BLaER1 (cell line): ENCODE data around the gene RANBP2.

Source experiments
- H3K27ac ChIP-seq: shearing (Covaris generic); formaldehyde crosslinking; 2 replicates; pipeline ENCODE4 v1.8.1; 2022
- H3K27me3 ChIP-seq: shearing (Covaris generic); formaldehyde crosslinking; 2 replicates; pipeline ENCODE4 v1.8.1; 2022
- H3K36me3 ChIP-seq: shearing (Covaris generic); formaldehyde crosslinking; 2 replicates; pipeline ENCODE4 v1.8.1; 2022
- H3K4me1 ChIP-seq: shearing (Covaris generic); formaldehyde crosslinking; 2 replicates; pipeline ENCODE4 v1.8.1; 2022
- H3K4me2 ChIP-seq: shearing (Covaris generic); formaldehyde crosslinking; 2 replicates; pipeline ENCODE4 v1.8.1; 2022
- H3K4me3 ChIP-seq: shearing (Covaris generic); formaldehyde crosslinking; 2 replicates; pipeline ENCODE4 v1.8.1; 2022
- H3K9ac ChIP-seq: shearing (Covaris generic); formaldehyde crosslinking; 2 replicates; pipeline ENCODE4 v1.8.1; 2022
- H3K9me3 ChIP-seq: shearing (Covaris generic); formaldehyde crosslinking; 2 replicates; pipeline ENCODE4 v1.8.1; 2022
- H4K20me1 ChIP-seq: shearing (Covaris generic); formaldehyde crosslinking; 2 replicates; pipeline ENCODE4 v1.8.1; 2022
- Cebpa-rat ChIP-seq: shearing (Covaris generic); IDR thresholded peaks from 2 replicates; pipeline ENCODE4 v1.8.1; 2022

Gene RANBP2

DNA sequence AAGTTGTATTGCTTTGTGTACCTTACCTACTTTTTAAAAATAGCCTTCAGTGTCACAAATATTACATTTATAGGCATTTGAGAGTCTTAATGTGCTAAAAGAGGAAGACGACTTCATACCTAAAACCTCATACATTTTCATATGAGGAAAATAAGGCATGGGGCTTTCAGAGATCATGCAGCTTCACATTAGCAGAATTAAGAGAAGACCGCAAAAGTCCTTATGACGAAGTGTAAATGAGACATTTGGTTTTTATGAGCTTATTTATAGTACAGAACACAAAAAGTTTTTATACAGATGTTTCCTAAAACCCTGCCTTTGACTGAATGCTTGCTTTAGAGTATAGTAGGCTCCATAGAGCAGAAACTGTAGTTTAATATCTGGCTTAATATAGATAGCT, 57.2 kb downstream of the RANBP2 start:
- no peak for TF ChIP-seq Cebpa-rat
- H3K27ac ChIP-seq: no peak overlapping the region
- no peak overlapping the region for H3K4me3 ChIP-seq
- no peaks in the 10 kb centered on the region for H3K27me3 ChIP-seq
- H3K9ac ChIP-seq: no peak overlapping the region
- no peak overlapping the region; the same call in 1 of the 2 replicates for H3K4me2 ChIP-seq
- peaks cover 91% of the 10 kb centered on the region for H3K36me3 ChIP-seq
- H4K20me1 ChIP-seq: no peaks in the 10 kb centered on the region
- no peaks in the 10 kb centered on the region; the same call in 1 of the 2 replicates for H3K4me1 ChIP-seq
- no peaks in the 10 kb centered on the region for H3K9me3 ChIP-seq

DNA sequence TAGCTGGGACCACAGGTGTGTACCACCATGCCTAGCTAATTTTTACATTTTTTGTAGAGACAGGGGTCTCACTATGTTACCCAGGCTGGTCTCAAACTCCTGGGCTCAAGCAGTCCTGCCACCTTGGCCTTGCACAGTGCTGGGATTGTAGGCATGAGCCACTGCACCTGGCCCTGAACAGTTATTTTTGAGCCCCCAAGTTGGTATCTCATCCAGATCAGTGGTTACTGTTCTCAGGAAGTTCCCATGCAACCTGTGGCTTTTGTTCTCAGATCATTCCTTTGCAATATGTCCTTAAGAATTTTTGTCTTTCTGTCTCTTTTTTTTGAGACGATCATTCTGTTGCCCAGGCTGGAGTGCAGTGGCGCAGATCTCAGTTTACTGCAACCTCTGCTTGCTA, 59.6 kb downstream of the RANBP2 start:
- Histone ChIP-seq H3K27ac (no peak overlapping the region), H3K36me3 (peaks cover 86% of the 10 kb centered on the region), H3K4me3 (no peak overlapping the region), H3K4me1 (no peaks in the 10 kb centered on the region; the same call in 1 of the 2 replicates), H3K9me3 (no peaks in the 10 kb centered on the region), H3K9ac (no peak overlapping the region), H3K4me2 (no peak overlapping the region), H4K20me1 (no peaks in the 10 kb centered on the region), H3K27me3 (no peaks in the 10 kb centered on the region)
- no peak for TF ChIP-seq Cebpa-rat

DNA sequence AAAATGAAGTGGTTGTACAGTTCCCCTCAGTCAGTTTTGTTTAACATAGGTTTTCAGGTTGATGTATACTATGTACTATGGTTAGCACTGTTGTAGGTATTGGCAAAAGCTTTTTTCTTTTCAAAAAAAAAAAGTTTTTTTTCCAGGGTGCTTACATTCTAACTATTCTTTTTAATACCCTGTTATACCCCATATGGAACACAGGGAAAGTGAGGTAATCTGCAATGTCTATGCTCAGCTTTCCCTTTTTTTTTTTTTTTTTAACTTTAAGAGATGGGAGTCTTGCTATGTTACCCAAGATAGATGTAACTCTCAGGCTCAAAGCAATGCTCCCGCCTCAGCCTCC, 66.7 kb downstream of the RANBP2 start:
- Histone ChIP-seq H3K27me3 (no peaks in the 10 kb centered on the region), H3K4me2 (peak overlapping the region; percentile 96), H3K36me3 (peaks cover 37% of the 10 kb centered on the region), H3K4me3 (peak overlapping the region; percentile 95), H3K27ac (peak overlapping the region; percentile 84; the same call in 1 of the 2 replicates), H4K20me1 (no peaks in the 10 kb centered on the region), H3K9ac (peak overlapping the region; percentile 87), H3K9me3 (no peaks in the 10 kb centered on the region), H3K4me1 (peaks cover 26% of the 10 kb centered on the region)
- TF ChIP-seq Cebpa-rat: no peak

DNA sequence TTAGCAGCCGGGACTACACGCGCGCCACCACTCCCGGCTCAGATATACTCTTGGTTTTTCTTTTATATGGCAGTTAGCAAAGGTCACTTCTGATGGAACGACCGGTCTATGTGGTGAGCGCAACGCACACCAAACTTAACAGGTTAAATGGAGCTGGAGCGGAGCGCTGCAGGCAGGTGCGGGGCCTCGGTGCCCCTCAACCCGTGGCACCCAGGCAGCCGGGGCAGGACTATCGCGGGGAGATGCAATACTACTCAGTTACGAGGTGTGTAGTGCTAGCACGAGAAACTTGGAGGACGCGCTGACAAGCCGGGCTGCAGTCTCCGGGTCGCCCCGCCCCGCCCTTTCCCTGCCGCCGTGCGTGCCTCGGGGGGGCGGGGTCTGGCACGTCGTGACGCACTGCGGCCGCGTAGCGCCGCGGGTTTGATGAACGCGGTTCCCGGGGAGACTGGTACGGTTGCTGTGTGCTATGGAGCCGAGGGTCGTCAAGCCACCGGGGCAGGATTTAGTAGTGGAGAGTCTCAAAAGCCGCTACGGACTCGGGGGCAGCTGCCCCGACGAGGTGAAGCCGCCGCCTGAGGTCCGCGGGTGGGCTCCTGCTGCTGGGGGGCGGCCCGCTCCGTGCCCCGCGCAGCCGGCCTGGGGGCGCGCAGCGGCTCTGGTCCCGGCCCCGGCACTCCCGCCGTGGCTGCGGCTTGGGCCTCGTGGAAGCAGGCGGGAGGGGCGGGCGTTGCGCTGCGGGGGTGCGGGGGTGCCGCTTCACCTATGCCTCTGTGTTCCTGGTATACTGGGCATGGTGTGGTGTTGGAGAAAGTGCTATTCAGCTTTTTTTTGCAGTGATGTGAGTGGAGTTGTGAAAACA, 67.3 kb downstream of the RANBP2 start, which contains the start of gene CCDC138:
Gene CCDC138 (plus strand): TSS at position 418 of the 862 bp plus-strand sequence. CDS start 52 bp downstream, at position 470.
- H3K9ac ChIP-seq: peak within 1 kb of the TSS; percentile 87
- H3K4me1 ChIP-seq: peaks cover 26% of the 10 kb centered on the region
- TF ChIP-seq Cebpa-rat: no peak
- H3K4me2 ChIP-seq: peak within 1 kb of the TSS; percentile 96
- peak within 1 kb of the TSS; percentile 95 for H3K4me3 ChIP-seq
- H3K36me3 ChIP-seq: peaks cover 34% of the 10 kb centered on the region
- H4K20me1 ChIP-seq: no peaks in the 10 kb centered on the region
- no peaks in the 10 kb centered on the region for H3K27me3 ChIP-seq
- peak within 1 kb of the TSS; percentile 84 for H3K27ac ChIP-seq
- no peaks in the 10 kb centered on the region for H3K9me3 ChIP-seq

DNA sequence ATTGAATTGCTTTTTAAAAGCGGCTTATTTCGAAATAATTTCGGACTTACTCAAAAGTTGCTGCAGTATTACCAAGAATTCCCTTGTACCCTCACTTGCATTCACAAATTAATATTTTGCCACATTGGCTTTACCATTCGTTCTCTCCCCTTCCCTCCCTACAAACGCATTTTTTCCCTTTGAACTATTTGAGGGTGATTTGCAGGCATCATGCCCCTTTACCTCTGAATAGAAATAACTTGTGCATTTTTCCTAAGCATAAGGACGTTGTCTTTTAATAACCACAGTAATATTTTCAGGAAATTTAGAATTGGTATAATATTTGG, 67.9 kb downstream of the RANBP2 start:
- Histone ChIP-seq H3K4me2 (peak overlapping the region; percentile 96), H3K27me3 (no peaks in the 10 kb centered on the region), H3K4me3 (peak overlapping the region; percentile 95), H3K27ac (peak overlapping the region; percentile 84), H3K36me3 (peaks cover 34% of the 10 kb centered on the region), H3K9ac (peak overlapping the region; percentile 87), H3K9me3 (no peaks in the 10 kb centered on the region), H4K20me1 (no peaks in the 10 kb centered on the region), H3K4me1 (peaks cover 26% of the 10 kb centered on the region)
- no peak for TF ChIP-seq Cebpa-rat

DNA sequence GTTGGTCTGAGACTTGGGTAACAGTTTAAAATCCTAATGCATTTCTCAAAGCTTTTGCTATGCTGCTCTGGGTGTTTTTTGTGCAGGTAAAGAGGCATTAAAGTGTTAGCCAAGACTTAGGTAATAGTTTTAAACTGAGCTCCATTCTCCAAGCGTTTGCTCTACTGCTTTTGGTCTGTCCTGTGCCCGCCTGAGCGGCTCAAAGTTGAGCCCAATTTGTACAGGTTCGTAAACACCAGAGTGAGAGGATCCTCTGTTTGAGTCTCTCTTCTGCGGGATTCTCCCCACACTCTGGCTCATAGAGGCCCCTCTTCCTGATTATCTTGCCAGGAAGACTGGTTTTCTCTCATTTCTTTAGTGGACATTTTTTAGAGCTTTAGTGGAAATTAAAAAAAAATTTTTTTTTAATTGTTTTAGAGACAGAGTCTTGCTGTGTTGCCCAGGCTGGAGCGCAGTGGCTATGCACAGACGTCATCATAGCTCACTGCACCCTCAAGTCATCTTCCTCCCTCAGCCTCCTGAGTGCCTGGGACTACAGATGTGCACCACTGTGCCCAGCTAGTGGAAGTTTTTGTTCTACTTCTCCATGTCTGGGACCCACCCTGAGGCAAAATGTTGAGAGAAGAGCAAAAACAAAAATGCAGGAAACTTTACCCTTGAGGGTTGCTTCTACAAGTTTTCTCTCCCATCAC, 83.9 kb downstream of the RANBP2 start:
- peaks cover 64% of the 10 kb centered on the region for H3K36me3 ChIP-seq
- no peak overlapping the region for H3K27ac ChIP-seq
- H3K27me3 ChIP-seq: no peaks in the 10 kb centered on the region
- H3K4me1 ChIP-seq: peaks cover 13% of the 10 kb centered on the region
- no peak overlapping the region for H3K9ac ChIP-seq
- no peak overlapping the region for H3K4me3 ChIP-seq
- TF ChIP-seq Cebpa-rat: no peak
- H4K20me1 ChIP-seq: no peaks in the 10 kb centered on the region
- H3K9me3 ChIP-seq: peaks cover 12% of the 10 kb centered on the region
- H3K4me2 ChIP-seq: no peak overlapping the region

DNA sequence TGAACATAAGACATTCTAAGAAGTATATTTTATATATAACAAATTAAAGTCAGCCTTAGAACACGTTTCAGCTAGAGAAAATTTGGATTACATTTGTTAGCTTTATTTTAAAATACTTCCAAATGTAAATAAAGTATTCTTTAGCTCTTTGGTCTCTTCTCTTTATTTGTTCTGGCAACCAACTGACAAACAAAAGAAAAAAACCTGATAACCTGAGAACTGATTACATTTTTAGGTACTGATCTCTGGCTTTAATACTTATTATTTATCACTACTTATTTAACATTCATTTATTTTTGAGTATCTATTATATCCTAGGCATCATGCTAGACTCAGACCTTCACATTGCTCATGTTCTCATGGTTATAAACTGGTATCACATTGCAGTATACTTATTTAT, 85.8 kb downstream of the RANBP2 start:
- Histone ChIP-seq H3K4me2 (no peak overlapping the region), H3K27ac (no peak overlapping the region), H3K36me3 (peaks cover 68% of the 10 kb centered on the region), H3K9me3 (peaks cover 30% of the 10 kb centered on the region), H3K27me3 (no peaks in the 10 kb centered on the region), H3K4me1 (no peaks in the 10 kb centered on the region), H4K20me1 (no peaks in the 10 kb centered on the region), H3K9ac (no peak overlapping the region), H3K4me3 (no peak overlapping the region)
- TF ChIP-seq Cebpa-rat: no peak

DNA sequence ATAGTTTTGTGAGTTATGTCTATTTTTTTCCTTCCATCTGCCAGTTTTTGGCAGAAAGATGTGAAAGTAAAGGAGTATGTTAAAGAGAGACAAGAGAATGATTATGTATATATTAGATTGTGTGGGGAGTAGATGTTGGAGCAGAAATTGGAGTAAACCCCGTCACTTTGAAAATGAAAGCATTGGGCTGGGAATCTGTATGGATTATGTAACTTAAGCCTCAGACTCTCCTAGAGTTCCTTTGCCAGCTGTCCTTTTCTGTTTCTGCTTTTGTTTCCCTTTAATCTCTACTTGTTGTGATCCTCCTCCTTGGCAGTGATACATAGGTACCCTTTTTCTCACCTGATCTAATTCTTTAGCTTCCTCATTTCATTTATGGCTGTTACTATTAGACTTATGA, 86.5 kb downstream of the RANBP2 start:
- peaks cover 67% of the 10 kb centered on the region for H3K36me3 ChIP-seq
- H4K20me1 ChIP-seq: no peaks in the 10 kb centered on the region
- H3K4me3 ChIP-seq: no peak overlapping the region
- peaks cover 34% of the 10 kb centered on the region for H3K9me3 ChIP-seq
- no peak overlapping the region for H3K4me2 ChIP-seq
- H3K4me1 ChIP-seq: no peaks in the 10 kb centered on the region
- H3K27me3 ChIP-seq: no peaks in the 10 kb centered on the region
- no peak overlapping the region for H3K9ac ChIP-seq
- no peak overlapping the region for H3K27ac ChIP-seq
- TF ChIP-seq Cebpa-rat: no peak

DNA sequence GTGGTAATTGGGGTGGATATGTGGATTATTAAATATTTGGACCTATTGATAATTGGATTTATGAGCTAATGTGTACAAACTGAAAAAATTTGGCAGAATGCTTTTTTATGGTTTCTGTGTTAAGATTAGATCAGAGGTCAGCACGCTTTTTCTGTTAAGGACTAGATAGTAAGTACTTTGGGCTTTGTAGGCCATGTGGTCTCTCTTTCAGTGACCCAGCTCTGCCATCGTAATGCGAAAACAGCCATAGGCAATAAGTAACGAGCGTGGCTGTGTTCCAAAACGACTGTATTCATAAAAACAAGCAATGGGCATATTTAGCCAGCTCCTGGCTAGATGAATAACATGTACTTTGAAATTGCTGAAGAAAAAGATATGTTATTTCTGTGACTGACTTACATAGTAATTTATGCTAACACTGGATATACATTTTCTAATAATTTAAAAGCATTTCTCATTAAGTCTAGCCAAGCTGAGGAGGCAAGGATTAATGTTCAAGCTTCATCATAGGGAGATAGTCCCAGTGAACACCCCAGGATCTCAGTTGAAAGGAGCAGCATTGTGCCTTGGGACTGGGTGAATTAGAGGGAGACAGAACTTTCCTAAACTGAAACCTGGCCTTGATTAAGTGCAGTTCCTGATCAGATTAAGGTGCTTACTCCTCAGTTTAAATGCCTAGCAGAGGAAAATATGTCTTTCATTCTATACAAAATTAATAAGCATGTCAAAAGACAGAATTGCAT, 87.3 kb downstream of the RANBP2 start:
- TF ChIP-seq Cebpa-rat: no peak
- H3K36me3 ChIP-seq: peaks cover 74% of the 10 kb centered on the region
- no peaks in the 10 kb centered on the region for H3K27me3 ChIP-seq
- H4K20me1 ChIP-seq: no peaks in the 10 kb centered on the region
- H3K9ac ChIP-seq: no peak overlapping the region
- H3K27ac ChIP-seq: no peak overlapping the region
- H3K4me3 ChIP-seq: no peak overlapping the region
- H3K4me2 ChIP-seq: no peak overlapping the region
- H3K4me1 ChIP-seq: no peaks in the 10 kb centered on the region
- peaks cover 36% of the 10 kb centered on the region for H3K9me3 ChIP-seq

DNA sequence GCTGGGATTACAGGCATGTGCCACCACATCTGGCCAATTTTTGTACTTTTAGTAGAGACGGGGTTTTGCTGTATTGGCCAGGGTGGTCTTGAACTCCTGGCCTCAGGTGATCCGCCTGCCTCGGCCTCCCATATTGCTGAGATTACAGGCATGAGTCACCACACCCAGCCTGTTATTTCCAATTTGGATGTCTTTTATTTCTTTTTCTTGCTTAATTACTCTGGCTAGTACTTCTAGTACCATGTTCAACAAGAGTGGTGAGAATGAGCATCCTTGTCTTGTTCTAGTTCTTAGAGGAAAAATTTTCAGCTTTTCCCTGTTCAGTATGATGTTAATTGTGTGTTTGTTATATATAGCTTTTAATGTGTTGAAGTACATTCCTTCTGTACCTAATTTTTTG, 90.7 kb downstream of the RANBP2 start:
- no peak overlapping the region for H3K27ac ChIP-seq
- no peak overlapping the region for H3K9ac ChIP-seq
- no peak overlapping the region for H3K4me3 ChIP-seq
- no peaks in the 10 kb centered on the region for H4K20me1 ChIP-seq
- peaks cover 36% of the 10 kb centered on the region for H3K9me3 ChIP-seq
- no peaks in the 10 kb centered on the region for H3K27me3 ChIP-seq
- TF ChIP-seq Cebpa-rat: no peak
- H3K4me2 ChIP-seq: no peak overlapping the region
- H3K4me1 ChIP-seq: no peaks in the 10 kb centered on the region
- H3K36me3 ChIP-seq: peaks cover 81% of the 10 kb centered on the region
